RPMI8226 (cell line): Measurements from ENCODE around the gene TMEM52.
A peak's percentile ranks its signal among the peaks of the same experiment; 100 is the strongest.

Experiments
- DNase-seq: peaks from one replicate; pipeline ENCODE4 v3.0.0-alpha.2; 2015

Gene TMEM52

GRCh38 chr1:1918901-1919303, at the start of gene TMEM52:
Gene TMEM52, minus strand, starts transcription at chr1:1919279. Its CDS starts 14 bp downstream, at chr1:1919265.
- no peak for DNase-seq

- no peak for DNase-seq
Measured at GRCh38 chr1:1967879-1968278, 48.8 kb upstream of the TMEM52 start.

- DNase-seq: no peak
Measured at GRCh38 chr1:1967151-1967550, 48.1 kb upstream of the TMEM52 start.

- peak; percentile 48 for DNase-seq
Measured at GRCh38 chr1:1966071-1966740, 47.1 kb upstream of the TMEM52 start.

- DNase-seq: no peak
Measured at GRCh38 chr1:1965546-1965945, 46.5 kb upstream of the TMEM52 start.

GRCh38 chr1:1964811-1965210, 45.7 kb upstream of the TMEM52 start:
- DNase-seq: no peak

GRCh38 chr1:1963570-1963969, 44.5 kb upstream of the TMEM52 start:
- no peak for DNase-seq

GRCh38 chr1:1962752-1963151, 43.7 kb upstream of the TMEM52 start:
- DNase-seq: no peak

GRCh38 chr1:1960480-1961196, 41.6 kb upstream of the TMEM52 start:
- DNase-seq: peak; percentile 36

- DNase-seq: peak; percentile 91
Measured at GRCh38 chr1:1959840-1960479, 40.9 kb upstream of the TMEM52 start.

GRCh38 chr1:1959459-1959839, 40.4 kb upstream of the TMEM52 start:
- no peak for DNase-seq

GRCh38 chr1:1958071-1958541, 39.0 kb upstream of the TMEM52 start:
- no peak for DNase-seq

GRCh38 chr1:1957533-1957961, 38.5 kb upstream of the TMEM52 start:
- no peak for DNase-seq

- DNase-seq: no peak
Measured at GRCh38 chr1:1956586-1957532, 37.8 kb upstream of the TMEM52 start.

- DNase-seq: no peak
Measured at GRCh38 chr1:1956101-1956500, 37.0 kb upstream of the TMEM52 start.

GRCh38 chr1:1955621-1956094, 36.6 kb upstream of the TMEM52 start:
- no peak for DNase-seq

GRCh38 chr1:1954831-1955441, 35.9 kb upstream of the TMEM52 start:
- no peak for DNase-seq

GRCh38 chr1:1954015-1954414, 34.9 kb upstream of the TMEM52 start:
- DNase-seq: no peak

GRCh38 chr1:1950940-1951339, 31.9 kb upstream of the TMEM52 start:
- no peak for DNase-seq

- no peak for DNase-seq
Measured at GRCh38 chr1:1948783-1949182, 29.7 kb upstream of the TMEM52 start.

GRCh38 chr1:1947493-1947892, 28.4 kb upstream of the TMEM52 start:
- no peak for DNase-seq

- DNase-seq: no peak
Measured at GRCh38 chr1:1946540-1946939, 27.5 kb upstream of the TMEM52 start.
